Mesothelial cell of epicardium (in vitro differentiated cells): ENCODE data around the gene CTDP1. TPM values are rescaled to one million over a fixed set of nuclear protein-coding genes. Genes with fewer than 3 reads are reported as not detected.

Source experiments
- DNase-seq, 2 experiments: peaks; one replicate each; pipeline ENCODE4 v3.0.0; 2021; ENCODE audit warnings: low spot score in 2 of 2; ENCODE audit not compliant: unreplicated experiment in 2 of 2
- H3K27ac Mint-ChIP-seq: 2 replicates; pipeline ENCODE4 v1.8.0; 2021; ENCODE audit warnings: mixed read lengths
- H3K27me3 Mint-ChIP-seq: 2 replicates; pipeline ENCODE4 v1.8.0; 2021; ENCODE audit warnings: low read depth, mixed read lengths
- H3K36me3 Mint-ChIP-seq: 2 replicates; pipeline ENCODE4 v1.8.0; 2021; ENCODE audit warnings: mixed read lengths
- H3K4me1 Mint-ChIP-seq: 2 replicates; pipeline ENCODE4 v1.8.0; 2021; ENCODE audit warnings: mixed read lengths
- H3K4me3 Mint-ChIP-seq: 2 replicates; pipeline ENCODE4 v1.8.0; 2021; ENCODE audit warnings: mild to moderate bottlenecking, moderate library complexity, mixed read lengths
- H3K9me3 Mint-ChIP-seq: 2 replicates; pipeline ENCODE4 v1.8.0; 2021; ENCODE audit warnings: mixed read lengths
- CTCF ChIP-seq: fragments of 200-600 bp; sonication (generic); IDR thresholded peaks from one replicate; pipeline ENCODE4 v1.5.0; 2021; ENCODE audit warnings: antibody characterized with exemption; ENCODE audit not compliant: unreplicated experiment
- total RNA-seq: library from RNA; stranded (reverse); gene quantifications from 3 replicates; pipeline ENCODE4 v1.2.1, GENCODE V29; 2021

The CTDP1 gene
- total RNA-seq, 1 donor from 2014 or later, result 24.1 TPM

GRCh38 chr18:79707671-79708070, 28.1 kb downstream of the CTDP1 start:
- no peak overlapping the region for H3K27ac Mint-ChIP-seq
- H3K4me1 Mint-ChIP-seq, result no peaks in the 10 kb centered on the region
- H3K36me3 Mint-ChIP-seq, result peaks cover 32% of the 10 kb centered on the region
- DNase-seq, result no peak
- TF ChIP-seq CTCF, result no peak
- no peak overlapping the region for H3K4me3 Mint-ChIP-seq
- no peaks in the 10 kb centered on the region for H3K27me3 Mint-ChIP-seq
- no peaks in the 10 kb centered on the region for H3K9me3 Mint-ChIP-seq

- Mint-ChIP-seq H3K36me3 (peaks cover 38% of the 10 kb centered on the region), H3K4me1 (no peaks in the 10 kb centered on the region), H3K27ac (no peak overlapping the region), H3K4me3 (no peak overlapping the region), H3K27me3 (no peaks in the 10 kb centered on the region), H3K9me3 (no peaks in the 10 kb centered on the region)
- DNase-seq, result no peak
- no peak for TF ChIP-seq CTCF
Observed at GRCh38 chr18:79708412-79708811, 28.8 kb downstream of the CTDP1 start.

DNA sequence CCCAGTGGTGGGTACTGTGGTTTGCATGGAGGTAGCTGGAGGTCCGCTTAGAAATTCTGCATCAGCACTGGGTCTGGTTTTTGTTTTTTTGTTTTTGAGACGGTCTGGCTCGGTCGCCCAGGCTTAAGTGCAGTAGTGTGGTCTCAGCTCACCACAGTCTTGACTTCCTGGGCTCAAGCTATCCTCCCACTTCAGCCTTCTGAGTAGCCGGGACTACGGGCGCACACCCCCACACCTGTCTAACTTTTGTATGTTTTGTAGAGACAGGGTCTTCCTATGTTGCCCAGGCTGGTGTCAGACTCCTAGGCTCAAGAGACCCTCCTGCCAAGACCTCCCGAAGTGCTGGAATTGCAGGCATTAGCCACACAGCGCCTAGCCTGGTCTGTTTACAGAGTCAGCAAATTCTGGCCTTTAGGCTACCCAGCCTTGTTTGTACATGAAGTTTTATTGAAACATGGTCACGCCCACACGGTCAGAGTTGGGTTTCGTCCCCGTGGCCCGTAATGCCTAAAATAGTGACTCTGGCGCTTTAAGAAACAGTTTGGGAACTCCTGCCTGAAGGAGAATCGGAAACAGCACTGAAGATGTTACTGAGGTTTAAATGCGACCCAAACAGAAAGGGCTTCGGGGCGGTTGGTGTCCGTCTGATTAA, 32.7 kb downstream of the CTDP1 start:
- no peak for TF ChIP-seq CTCF
- no peak for DNase-seq
- no peak overlapping the region for H3K4me3 Mint-ChIP-seq
- H3K36me3 Mint-ChIP-seq, result peaks cover 21% of the 10 kb centered on the region
- no peaks in the 10 kb centered on the region for H3K9me3 Mint-ChIP-seq
- no peaks in the 10 kb centered on the region for H3K27me3 Mint-ChIP-seq
- H3K4me1 Mint-ChIP-seq, result no peaks in the 10 kb centered on the region
- no peak overlapping the region for H3K27ac Mint-ChIP-seq

- Mint-ChIP-seq H3K36me3 (peaks cover 22% of the 10 kb centered on the region), H3K4me1 (no peaks in the 10 kb centered on the region), H3K4me3 (no peak overlapping the region)
Observed at GRCh38 chr18:79713341-79713740, 33.7 kb downstream of the CTDP1 start.

DNA sequence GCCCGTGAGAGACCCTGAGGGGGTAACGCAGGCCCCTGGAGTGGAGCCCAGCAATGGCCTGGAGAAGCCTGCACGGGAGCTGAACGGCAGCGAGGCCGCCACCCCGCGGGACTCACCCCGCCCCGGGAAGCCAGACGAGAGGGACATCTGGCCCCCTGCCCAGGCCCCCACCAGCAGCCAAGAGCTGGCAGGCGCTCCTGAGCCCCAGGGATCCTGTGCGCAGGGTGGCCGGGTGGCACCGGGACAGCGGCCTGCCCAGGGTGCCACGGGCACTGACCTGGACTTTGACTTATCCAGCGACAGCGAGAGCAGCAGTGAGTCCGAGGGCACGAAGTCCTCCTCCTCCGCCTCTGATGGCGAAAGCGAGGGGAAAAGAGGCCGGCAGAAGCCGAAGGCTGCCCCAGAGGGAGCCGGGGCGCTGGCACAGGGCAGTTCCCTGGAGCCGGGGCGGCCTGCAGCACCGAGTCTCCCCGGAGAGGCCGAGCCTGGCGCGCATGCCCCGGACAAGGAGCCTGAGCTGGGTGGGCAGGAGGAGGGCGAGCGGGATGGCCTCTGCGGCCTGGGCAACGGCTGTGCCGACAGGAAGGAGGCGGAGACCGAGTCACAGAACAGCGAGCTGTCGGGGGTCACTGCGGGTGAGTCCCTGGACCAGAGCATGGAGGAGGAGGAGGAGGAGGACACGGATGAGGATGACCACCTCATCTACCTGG, 35.1 kb downstream of the CTDP1 start:
- no peaks in the 10 kb centered on the region for H3K27me3 Mint-ChIP-seq
- H3K27ac Mint-ChIP-seq, result no peak overlapping the region
- TF ChIP-seq CTCF, result no peak
- H3K9me3 Mint-ChIP-seq, result peaks cover 5% of the 10 kb centered on the region
- H3K36me3 Mint-ChIP-seq, result peaks cover 30% of the 10 kb centered on the region
- no peak for DNase-seq
- H3K4me1 Mint-ChIP-seq, result no peaks in the 10 kb centered on the region
- H3K4me3 Mint-ChIP-seq, result no peak overlapping the region

More at GRCh38 chr18:79713341-79713740, 33.7 kb downstream of the CTDP1 start:
- no peak for DNase-seq
- no peaks in the 10 kb centered on the region for H3K9me3 Mint-ChIP-seq
- H3K27ac Mint-ChIP-seq, result no peak overlapping the region
- no peaks in the 10 kb centered on the region for H3K27me3 Mint-ChIP-seq
- TF ChIP-seq CTCF, result no peak
